A549 (cell line): ENCODE measurements around the gene LMTK2. TPM values are rescaled to one million over a fixed set of nuclear protein-coding genes. Genes with fewer than 3 reads are reported as not detected.
A peak's percentile ranks its signal among the peaks of the same experiment; 100 is the strongest.

Experiments
- ATAC-seq, 2 experiments: fragments of 200-7000 bp in 1 of 2; fragments of >200 bp in 1 of 2; cut with Nextera tagmentation in 1 of 2; cut with Tn5 transposase in 1 of 2; 3 replicates each; pipeline versions ENCODE4 v1.8.0 to v1.9.1; 2018 to 2020; ENCODE audit warnings: mild to moderate bottlenecking in 1 of 2, moderate library complexity in 1 of 2
- CTCF ChIA-PET: fragments of 300-600 bp; sonication (Branson Sonifier 250); formaldehyde crosslinking; extraction: SDS; loops from one replicate; lab custom pipeline; 2021; ENCODE audit warnings: antibody characterized with exemption, inconsistent platforms; lab: Yijun Ruan, JAX
- POLR2A ChIA-PET: fragments of 350-600 bp; formaldehyde crosslinking; extraction: SDS; loops from one replicate; lab custom pipeline; 2021; ENCODE audit warnings: antibody characterized with exemption, inconsistent platforms; lab: Yijun Ruan, JAX
- DNase-seq, 2 experiments: peaks; one replicate each; pipeline versions ENCODE4 v3.0.0 to v3.0.0-alpha.2; 2011 to 2016; ENCODE audit warnings: low read depth in 1 of 2, low spot score in 1 of 2
- FAIRE-seq: peaks from 2 replicates; lab custom pipeline; 2011; peaks lifted over from hg19 to GRCh38; lab: Jason Lieb, UNC
- H3K27ac ChIP-seq, 2 experiments: fragments of >200 bp; sonication (Bioruptor Twin); formaldehyde crosslinking; 3 replicates each; pipeline ENCODE4 v1.5.1; 2016 to 2017
- H3K4me1 ChIP-seq: fragments of >200 bp; sonication (Bioruptor Twin); formaldehyde crosslinking; 3 replicates; pipeline ENCODE4 v1.6.1; 2016
- H3K4me2 ChIP-seq: fragments of >200 bp; sonication (Bioruptor Twin); formaldehyde crosslinking; 3 replicates; pipeline ENCODE4 v1.6.1; 2016
- H3K4me3 ChIP-seq: fragments of >200 bp; sonication (Bioruptor Twin); formaldehyde crosslinking; 3 replicates; pipeline ENCODE4 v1.5.1; 2016
- H3K9me3 ChIP-seq: fragments of >200 bp; sonication (Bioruptor Twin); formaldehyde crosslinking; 3 replicates; pipeline ENCODE4 v1.6.1; 2016
- CBX8 ChIP-seq: fragments of 200-600 bp; sonication (generic); IDR thresholded peaks from 2 replicates; pipeline ENCODE4 v1.6.1; 2016
- HOXA7 ChIP-seq: fragments of 250-450 bp; sonication (Bioruptor Pico); IDR thresholded peaks from 2 replicates; pipeline ENCODE4 v1.5.0; 2020; ENCODE audit warnings: mild to moderate bottlenecking, moderate library complexity
- JUN ChIP-seq, 2 experiments: fragments of >200 bp; sonication (Bioruptor Twin); formaldehyde crosslinking; IDR thresholded peaks; 2 replicates in 1 of 2; 3 replicates in 1 of 2; pipeline ENCODE4 v1.6.1; 2016 to 2017
- MYC ChIP-seq: IDR thresholded peaks from 2 replicates; pipeline ENCODE4 v1.6.1; 2012; ENCODE audit warnings: mild to moderate bottlenecking, inconsistent platforms, low read length, improper control_type of control experiment, borderline replicate concordance
- PHF8 ChIP-seq: fragments of 200-600 bp; sonication (generic); IDR thresholded peaks from 2 replicates; pipeline ENCODE4 v1.6.1; 2016; ENCODE audit warnings: low read depth, mild to moderate bottlenecking, antibody characterized with exemption, moderate library complexity, borderline replicate concordance
- POLR2A ChIP-seq: IDR thresholded peaks from 2 replicates; pipeline ENCODE4 v1.6.1; 2012; ENCODE audit warnings: mild to moderate bottlenecking, low read length
- RAD21 ChIP-seq, 2 experiments: fragments of >200 bp in 1 of 2; sonication (Bioruptor Twin) in 1 of 2; formaldehyde crosslinking in 1 of 2; IDR thresholded peaks in 1 of 2; conservative IDR thresholded peaks in 1 of 2; 2 replicates in 1 of 2; 3 replicates in 1 of 2; pipeline ENCODE4 v1.6.1; 2012 to 2018; ENCODE audit warnings: inconsistent platforms in 1 of 2
- RARB ChIP-seq: fragments of 250-450 bp; sonication (Bioruptor Pico); IDR thresholded peaks from 2 replicates; pipeline ENCODE4 v1.8.0; 2021; ENCODE audit warnings: mild to moderate bottlenecking, moderate library complexity
- RFX5 ChIP-seq: fragments of 450-650 bp; IDR thresholded peaks from 2 replicates; pipeline ENCODE4 v1.7.1; 2014; ENCODE audit warnings: antibody characterized with exemption, mild to moderate bottlenecking, moderate library complexity
- RNF2 ChIP-seq: fragments of 200-600 bp; sonication (generic); IDR thresholded peaks from 2 replicates; pipeline ENCODE4 v1.6.1; 2016; ENCODE audit warnings: low read depth, mild to moderate bottlenecking, antibody characterized with exemption, moderate library complexity, borderline replicate concordance
- TFCP2L1 ChIP-seq: fragments of 250-450 bp; sonication (Bioruptor Pico); IDR thresholded peaks from 2 replicates; pipeline ENCODE4 v1.5.0; 2021; ENCODE audit warnings: mild to moderate bottlenecking
- ZNF302 ChIP-seq: fragments of 250-450 bp; sonication (Bioruptor Pico); IDR thresholded peaks from 2 replicates; pipeline ENCODE4 v1.9.0; 2021; ENCODE audit warnings: inconsistent platforms, mild to moderate bottlenecking, moderate library complexity
- ZSCAN20 ChIP-seq: fragments of 250-450 bp; sonication (Bioruptor Pico); IDR thresholded peaks from 2 replicates; pipeline ENCODE4 v1.8.0; 2022; ENCODE audit warnings: mild to moderate bottlenecking, moderate library complexity
- WGBS: methylation state at CpG from one replicate; pipeline ENCODE4 v1.1.6; 2017; ENCODE audit errors: missing lambda C conversion rate; 5-methylcytosine and 5-hydroxymethylcytosine counted together
- polyA plus RNA-seq, 4 experiments: library from polyadenylated mRNA; depleted of rRNA in 3 of 4; stranded (reverse); fragments of >200 nt; fragmentation: RNase III in 1 of 4; extraction: RNeasy Plus Mini Kit Qiagen cat#74134 plus additional on column Dnase treatment in 1 of 4; gene quantifications; 2 replicates in 3 of 4; 3 replicates in 1 of 4; pipeline ENCODE4 v1.2.3, GENCODE V29; 2011 to 2017
- TF ChIP-seq, protein P1 (sequence below): fragments of 150-350 bp; IDR thresholded peaks from 2 replicates; pipeline ENCODE4 v1.6.1; 2014; ENCODE audit warnings: low read depth, mild to moderate bottlenecking, low read length
- TF ChIP-seq, protein P2 (sequence below): fragments of >200 bp; sonication (Bioruptor Twin); formaldehyde crosslinking; IDR thresholded peaks from 2 replicates; pipeline ENCODE4 v1.6.1; 2016
- TF ChIP-seq, protein P3 (sequence below): fragments of 200-600 bp; sonication (generic); IDR thresholded peaks from 2 replicates; pipeline ENCODE4 v1.6.1; 2016; ENCODE audit warnings: antibody characterized with exemption, mild to moderate bottlenecking, moderate library complexity
- TF ChIP-seq, protein P4 (sequence below): IDR thresholded peaks from 2 replicates; pipeline ENCODE4 v1.6.1; 2012; ENCODE audit warnings: low read depth, borderline replicate concordance
- TF ChIP-seq, protein P5 (sequence below): fragments of 450-650 bp; IDR thresholded peaks from 2 replicates; pipeline ENCODE4 v1.6.1; 2014; ENCODE audit warnings: antibody characterized with exemption
- TF ChIP-seq, protein P6 (sequence below): IDR thresholded peaks from 2 replicates; pipeline ENCODE4 v1.6.1; 2012

The LMTK2 gene
- polyA plus RNA-seq, 2 of the 4 experiments (the other 2 are of a cell fraction), result 7.9 to 13.0 TPM

DNA sequence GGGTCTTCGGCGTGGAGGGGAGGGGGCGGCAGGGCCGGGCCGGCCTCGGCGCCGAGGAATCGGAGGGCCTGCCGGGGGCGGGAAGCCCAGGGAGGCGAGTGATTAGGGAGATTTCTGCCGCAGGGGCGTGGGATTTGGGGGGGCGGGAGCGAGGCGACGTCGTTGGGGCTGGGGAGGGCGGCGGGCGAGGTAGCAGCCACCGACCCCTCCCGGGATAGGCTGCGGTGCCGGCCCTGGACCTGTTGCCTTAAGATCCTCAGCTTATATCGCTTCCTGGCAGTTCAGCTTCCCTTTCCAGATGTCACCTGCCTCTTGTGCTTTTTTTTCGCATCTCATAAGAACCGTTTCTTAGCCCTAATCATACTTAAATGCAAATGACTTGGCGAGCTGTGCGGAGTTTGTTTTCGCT, 655 bp downstream of the LMTK2 start:
- H3K27ac ChIP-seq, result peak overlapping the region; percentile 86 to 91
- under 1% methylated on average over 14 of the region's 32 CpGs for WGBS
- TF ChIP-seq, protein P1, sequence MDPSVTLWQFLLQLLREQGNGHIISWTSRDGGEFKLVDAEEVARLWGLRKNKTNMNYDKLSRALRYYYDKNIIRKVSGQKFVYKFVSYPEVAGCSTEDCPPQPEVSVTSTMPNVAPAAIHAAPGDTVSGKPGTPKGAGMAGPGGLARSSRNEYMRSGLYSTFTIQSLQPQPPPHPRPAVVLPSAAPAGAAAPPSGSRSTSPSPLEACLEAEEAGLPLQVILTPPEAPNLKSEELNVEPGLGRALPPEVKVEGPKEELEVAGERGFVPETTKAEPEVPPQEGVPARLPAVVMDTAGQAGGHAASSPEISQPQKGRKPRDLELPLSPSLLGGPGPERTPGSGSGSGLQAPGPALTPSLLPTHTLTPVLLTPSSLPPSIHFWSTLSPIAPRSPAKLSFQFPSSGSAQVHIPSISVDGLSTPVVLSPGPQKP, result no peak
- TF ChIP-seq, protein P2, sequence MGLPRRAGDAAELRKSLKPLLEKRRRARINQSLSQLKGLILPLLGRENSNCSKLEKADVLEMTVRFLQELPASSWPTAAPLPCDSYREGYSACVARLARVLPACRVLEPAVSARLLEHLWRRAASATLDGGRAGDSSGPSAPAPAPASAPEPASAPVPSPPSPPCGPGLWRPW, result no peak
- no peak for TF ChIP-seq PHF8
- no peak for TF ChIP-seq ZNF302
- TF ChIP-seq RFX5, result no peak
- no peak for TF ChIP-seq RARB (CRISPR knock-in tag)
- TF ChIP-seq CBX8, result no peak
- no peak for TF ChIP-seq JUN (IDR thresholded peaks at IDR 0.05)
- TF ChIP-seq MYC, result no peak
- FAIRE-seq (no peak), ATAC-seq (peak; percentile 11 to 12; a peak in 2 of 6 replicates), DNase-seq (peak in 1 of 2 experiments; percentile 19)
- ChIA-PET CTCF (interaction anchor here (0.9 to 2.1 kb wide), 7 partner anchors 15 to 86 kb away, joined by 3 to 13 read pairs (median 4); no protein-coding TSS in a partner anchor), POLR2A (interaction anchor here (1.4 kb wide), 1 partner anchor 24 kb away, joined by 7 read pairs; no protein-coding TSS in a partner anchor)
- H3K9me3 ChIP-seq, result peaks cover 4% of the 10 kb centered on the region; the same call in 1 of the 3 replicates
- H3K4me3 ChIP-seq, result peak overlapping the region; percentile 90
- peak overlapping the region; percentile 87 for H3K4me2 ChIP-seq
- H3K4me1 ChIP-seq, result peaks cover 39% of the 10 kb centered on the region

DNA sequence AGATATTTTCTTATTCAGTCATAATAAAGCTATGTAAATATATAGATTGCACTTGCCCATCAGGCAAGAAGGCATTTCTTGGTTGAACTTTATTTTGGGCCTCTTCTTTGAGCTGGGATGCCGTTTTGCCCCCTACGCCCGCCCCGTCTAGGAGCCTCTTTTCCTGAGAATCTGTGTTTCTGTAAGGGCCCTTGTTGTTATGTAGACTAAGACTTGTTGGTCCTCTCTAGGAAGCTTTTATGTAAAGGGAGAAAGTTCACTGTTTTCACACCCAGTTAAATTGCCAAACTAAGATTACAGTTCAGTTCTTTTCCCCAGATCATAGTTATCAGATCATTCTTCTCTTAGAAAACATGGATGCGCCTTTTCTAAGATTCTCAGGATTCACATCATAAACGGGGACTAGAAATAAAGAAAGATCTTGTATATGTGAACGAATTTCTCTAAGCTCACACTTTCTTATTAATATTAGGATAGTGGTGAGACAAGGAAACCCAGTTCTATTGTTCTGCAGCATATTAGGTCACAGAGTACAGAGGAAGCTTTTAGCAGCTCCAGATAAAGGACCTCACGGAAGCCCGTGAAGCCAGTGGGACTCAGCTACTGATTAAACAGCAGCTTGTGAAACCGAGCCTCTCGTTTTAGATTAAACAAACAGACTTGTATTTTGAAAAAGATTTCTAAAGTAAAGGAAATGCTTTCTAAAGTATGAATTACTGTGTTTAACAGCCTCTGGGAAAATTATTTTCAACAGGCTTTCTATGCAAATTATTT, 3.8 kb downstream of the LMTK2 start:
- 37% methylated on average over 11 of the region's 11 CpGs for WGBS
- TF ChIP-seq HOXA7 (CRISPR knock-in tag) (no peak), RNF2 (no peak), PHF8 (no peak), ZSCAN20 (no peak), POLR2A (no peak), RARB (CRISPR knock-in tag) (no peak), TFCP2L1 (CRISPR knock-in tag) (no peak), RAD21 (conservative IDR thresholded peaks at IDR 0.05 in 1 of 2, IDR thresholded peaks at IDR 0.05 in 1 of 2) (no peak)
- TF ChIP-seq, protein P3, sequence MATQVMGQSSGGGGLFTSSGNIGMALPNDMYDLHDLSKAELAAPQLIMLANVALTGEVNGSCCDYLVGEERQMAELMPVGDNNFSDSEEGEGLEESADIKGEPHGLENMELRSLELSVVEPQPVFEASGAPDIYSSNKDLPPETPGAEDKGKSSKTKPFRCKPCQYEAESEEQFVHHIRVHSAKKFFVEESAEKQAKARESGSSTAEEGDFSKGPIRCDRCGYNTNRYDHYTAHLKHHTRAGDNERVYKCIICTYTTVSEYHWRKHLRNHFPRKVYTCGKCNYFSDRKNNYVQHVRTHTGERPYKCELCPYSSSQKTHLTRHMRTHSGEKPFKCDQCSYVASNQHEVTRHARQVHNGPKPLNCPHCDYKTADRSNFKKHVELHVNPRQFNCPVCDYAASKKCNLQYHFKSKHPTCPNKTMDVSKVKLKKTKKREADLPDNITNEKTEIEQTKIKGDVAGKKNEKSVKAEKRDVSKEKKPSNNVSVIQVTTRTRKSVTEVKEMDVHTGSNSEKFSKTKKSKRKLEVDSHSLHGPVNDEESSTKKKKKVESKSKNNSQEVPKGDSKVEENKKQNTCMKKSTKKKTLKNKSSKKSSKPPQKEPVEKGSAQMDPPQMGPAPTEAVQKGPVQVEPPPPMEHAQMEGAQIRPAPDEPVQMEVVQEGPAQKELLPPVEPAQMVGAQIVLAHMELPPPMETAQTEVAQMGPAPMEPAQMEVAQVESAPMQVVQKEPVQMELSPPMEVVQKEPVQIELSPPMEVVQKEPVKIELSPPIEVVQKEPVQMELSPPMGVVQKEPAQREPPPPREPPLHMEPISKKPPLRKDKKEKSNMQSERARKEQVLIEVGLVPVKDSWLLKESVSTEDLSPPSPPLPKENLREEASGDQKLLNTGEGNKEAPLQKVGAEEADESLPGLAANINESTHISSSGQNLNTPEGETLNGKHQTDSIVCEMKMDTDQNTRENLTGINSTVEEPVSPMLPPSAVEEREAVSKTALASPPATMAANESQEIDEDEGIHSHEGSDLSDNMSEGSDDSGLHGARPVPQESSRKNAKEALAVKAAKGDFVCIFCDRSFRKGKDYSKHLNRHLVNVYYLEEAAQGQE, result no peak
- TF ChIP-seq, protein P4, sequence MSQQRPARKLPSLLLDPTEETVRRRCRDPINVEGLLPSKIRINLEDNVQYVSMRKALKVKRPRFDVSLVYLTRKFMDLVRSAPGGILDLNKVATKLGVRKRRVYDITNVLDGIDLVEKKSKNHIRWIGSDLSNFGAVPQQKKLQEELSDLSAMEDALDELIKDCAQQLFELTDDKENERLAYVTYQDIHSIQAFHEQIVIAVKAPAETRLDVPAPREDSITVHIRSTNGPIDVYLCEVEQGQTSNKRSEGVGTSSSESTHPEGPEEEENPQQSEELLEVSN, result no peak
- TF ChIP-seq, protein P5, sequence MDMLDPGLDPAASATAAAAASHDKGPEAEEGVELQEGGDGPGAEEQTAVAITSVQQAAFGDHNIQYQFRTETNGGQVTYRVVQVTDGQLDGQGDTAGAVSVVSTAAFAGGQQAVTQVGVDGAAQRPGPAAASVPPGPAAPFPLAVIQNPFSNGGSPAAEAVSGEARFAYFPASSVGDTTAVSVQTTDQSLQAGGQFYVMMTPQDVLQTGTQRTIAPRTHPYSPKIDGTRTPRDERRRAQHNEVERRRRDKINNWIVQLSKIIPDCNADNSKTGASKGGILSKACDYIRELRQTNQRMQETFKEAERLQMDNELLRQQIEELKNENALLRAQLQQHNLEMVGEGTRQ, result no peak
- TF ChIP-seq, protein P6, sequence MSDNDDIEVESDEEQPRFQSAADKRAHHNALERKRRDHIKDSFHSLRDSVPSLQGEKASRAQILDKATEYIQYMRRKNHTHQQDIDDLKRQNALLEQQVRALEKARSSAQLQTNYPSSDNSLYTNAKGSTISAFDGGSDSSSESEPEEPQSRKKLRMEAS, result no peak
- TF ChIP-seq, all 56 proteins: peak for 0
- ChIA-PET CTCF (interaction anchor here (0.6 to 3.8 kb wide), 13 partner anchors 9 to 134 kb away, joined by 3 to 32 read pairs (median 4); no protein-coding TSS in a partner anchor), POLR2A (interaction anchor here (0.6 to 1.3 kb wide), 3 partner anchors 22 to 150 kb away, joined by 3 to 4 read pairs (median 3); no protein-coding TSS in a partner anchor)
- H3K4me2 ChIP-seq, result peak overlapping the region; percentile 58
- peak overlapping the region; percentile 3 to 41; a peak in 4 of 6 replicates for H3K27ac ChIP-seq
- H3K9me3 ChIP-seq, result no peaks in the 10 kb centered on the region
- H3K4me3 ChIP-seq, result no peak overlapping the region
- no peak for FAIRE-seq
- 0 out of 6 replicates have a peak, but pooled peaks of 1 of the 2 experiments have one; percentile 17 for ATAC-seq
- peak in 1 of 2 experiments; percentile 39 for DNase-seq
- peaks cover 39% of the 10 kb centered on the region for H3K4me1 ChIP-seq
